Erythroblast (primary cell): Measurements from ENCODE around the gene USB1.

Experiments
- DNase-seq, 2 experiments: peaks; one replicate each; lab custom pipeline; 2025; lab: John Stamatoyannopoulos, UW
- GATA1 ChIP-seq: IDR thresholded peaks from 2 replicates; pipeline ENCODE4 v1.6.1; 2011; ENCODE audit warnings: low read depth, mild to moderate bottlenecking, control low read depth, low read length, moderate library complexity
- POLR2A ChIP-seq: IDR thresholded peaks from 2 replicates; pipeline ENCODE4 v1.6.1; 2011; ENCODE audit warnings: mild to moderate bottlenecking, low read length

The USB1 gene

GRCh38 chr16:58045096-58045495 is 43.9 kb downstream of the USB1 start:
- TF ChIP-seq POLR2A (no peak), GATA1 (no peak)
- no peak for DNase-seq

GRCh38 chr16:58046054-58046881 is 45.1 kb downstream of the USB1 start:
- DNase-seq, result no peak

GRCh38 chr16:58046936-58047335 is 45.7 kb downstream of the USB1 start:
- TF ChIP-seq POLR2A, result no peak
- no peak for TF ChIP-seq GATA1
- DNase-seq, result no peak

More at GRCh38 chr16:58046054-58046881, 45.1 kb downstream of the USB1 start:
- TF ChIP-seq GATA1 (no peak), POLR2A (no peak)

- TF ChIP-seq GATA1 (no peak), POLR2A (no peak)
- no peak for DNase-seq
Measured at GRCh38 chr16:58047557-58048348, 46.5 kb downstream of the USB1 start.

- DNase-seq, result no peak
- TF ChIP-seq POLR2A (no peak), GATA1 (no peak)
Measured at GRCh38 chr16:58048494-58049231, 47.5 kb downstream of the USB1 start.

GRCh38 chr16:58049232-58050185 is 48.3 kb downstream of the USB1 start:
- DNase-seq, result no peak
- TF ChIP-seq GATA1 (no peak), POLR2A (no peak)

GRCh38 chr16:58051296-58051695 is 50.1 kb downstream of the USB1 start:
- TF ChIP-seq GATA1 (no peak), POLR2A (no peak)
- no peak for DNase-seq

- TF ChIP-seq POLR2A (no peak), GATA1 (no peak)
- DNase-seq, result no peak
Measured at GRCh38 chr16:58051821-58052603, 50.8 kb downstream of the USB1 start.

GRCh38 chr16:58053682-58054005 is 52.4 kb downstream of the USB1 start:
- no peak for TF ChIP-seq POLR2A
- DNase-seq, result no peak

GRCh38 chr16:58054289-58054688 is 53.1 kb downstream of the USB1 start:
- TF ChIP-seq POLR2A (no peak), GATA1 (no peak)
- DNase-seq, result no peak

GRCh38 chr16:58056580-58056979 is 55.4 kb downstream of the USB1 start:
- no peak for DNase-seq
- TF ChIP-seq GATA1 (no peak), POLR2A (no peak)

GRCh38 chr16:58057121-58057520 is 55.9 kb downstream of the USB1 start:
- TF ChIP-seq POLR2A (no peak), GATA1 (no peak)
- no peak for DNase-seq
